OCI-LY7 (cell line): ENCODE results near the gene SEPTIN12.

Source experiments
- EZH2phosphoT487 ChIP-seq: fragments of 200-600 bp; sonication (generic); IDR thresholded peaks from 2 replicates; pipeline ENCODE4 v1.6.1; 2018; ENCODE audit warnings: low read depth, borderline replicate concordance, mild to moderate bottlenecking, mixed run types, antibody characterized with exemption, low read length, moderate library complexity, mixed read lengths
- TF ChIP-seq, protein P1 (sequence below): fragments of 200-600 bp; sonication (generic); conservative IDR thresholded peaks from 2 replicates; pipeline ENCODE4 v1.5.1; 2014; ENCODE audit warnings: mild to moderate bottlenecking, antibody characterized with exemption, low read length, moderate library complexity, mixed read lengths

DNA sequence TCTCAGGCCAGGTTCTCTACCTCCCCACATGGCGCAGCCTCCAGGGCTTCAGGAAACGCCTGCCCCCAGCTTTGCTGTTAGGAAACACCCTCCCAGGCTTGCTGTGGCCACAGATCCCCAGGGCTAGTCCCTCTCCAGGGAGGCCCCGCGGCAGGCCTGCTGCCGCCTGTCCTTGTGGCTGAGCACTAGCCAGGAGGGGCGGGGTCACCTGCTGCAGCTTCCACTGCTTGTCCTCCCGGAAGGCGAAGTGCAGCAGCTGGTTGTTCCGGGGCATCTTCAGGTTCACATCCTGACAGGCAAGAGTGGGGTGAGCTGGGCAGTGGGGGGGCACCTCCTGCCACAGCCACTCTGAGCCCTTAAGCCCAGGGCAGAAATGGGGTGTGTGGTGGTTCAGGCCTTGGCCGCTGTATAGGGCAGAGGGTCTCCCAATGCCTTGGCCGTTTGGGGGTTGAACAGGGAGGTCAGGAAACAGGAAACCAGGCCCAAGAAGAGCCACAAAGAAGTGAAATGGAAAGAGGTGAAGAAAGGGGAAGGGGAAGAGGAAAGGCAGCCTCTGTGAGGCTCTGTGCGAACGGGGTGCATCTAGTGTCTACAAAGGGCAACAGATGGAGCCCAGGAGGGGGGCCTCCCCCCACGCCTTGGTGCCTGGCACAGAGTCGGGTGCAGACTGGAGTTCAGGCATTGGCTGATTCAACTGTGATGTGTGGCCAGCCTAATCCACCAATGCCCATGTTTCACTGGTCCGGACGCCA is 12.3 kb upstream of the SEPTIN12 start:
- TF ChIP-seq, protein P1, sequence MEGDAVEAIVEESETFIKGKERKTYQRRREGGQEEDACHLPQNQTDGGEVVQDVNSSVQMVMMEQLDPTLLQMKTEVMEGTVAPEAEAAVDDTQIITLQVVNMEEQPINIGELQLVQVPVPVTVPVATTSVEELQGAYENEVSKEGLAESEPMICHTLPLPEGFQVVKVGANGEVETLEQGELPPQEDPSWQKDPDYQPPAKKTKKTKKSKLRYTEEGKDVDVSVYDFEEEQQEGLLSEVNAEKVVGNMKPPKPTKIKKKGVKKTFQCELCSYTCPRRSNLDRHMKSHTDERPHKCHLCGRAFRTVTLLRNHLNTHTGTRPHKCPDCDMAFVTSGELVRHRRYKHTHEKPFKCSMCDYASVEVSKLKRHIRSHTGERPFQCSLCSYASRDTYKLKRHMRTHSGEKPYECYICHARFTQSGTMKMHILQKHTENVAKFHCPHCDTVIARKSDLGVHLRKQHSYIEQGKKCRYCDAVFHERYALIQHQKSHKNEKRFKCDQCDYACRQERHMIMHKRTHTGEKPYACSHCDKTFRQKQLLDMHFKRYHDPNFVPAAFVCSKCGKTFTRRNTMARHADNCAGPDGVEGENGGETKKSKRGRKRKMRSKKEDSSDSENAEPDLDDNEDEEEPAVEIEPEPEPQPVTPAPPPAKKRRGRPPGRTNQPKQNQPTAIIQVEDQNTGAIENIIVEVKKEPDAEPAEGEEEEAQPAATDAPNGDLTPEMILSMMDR, result no peak
- no peak for TF ChIP-seq EZH2phosphoT487
